ENCODE data around the gene FRY.
"Not testable (repeated sequence)": the region's sequence is repeated elsewhere in the genome, so short reads cannot be mapped to it uniquely, and the experiment has no call there.

The FRY gene

DNA sequence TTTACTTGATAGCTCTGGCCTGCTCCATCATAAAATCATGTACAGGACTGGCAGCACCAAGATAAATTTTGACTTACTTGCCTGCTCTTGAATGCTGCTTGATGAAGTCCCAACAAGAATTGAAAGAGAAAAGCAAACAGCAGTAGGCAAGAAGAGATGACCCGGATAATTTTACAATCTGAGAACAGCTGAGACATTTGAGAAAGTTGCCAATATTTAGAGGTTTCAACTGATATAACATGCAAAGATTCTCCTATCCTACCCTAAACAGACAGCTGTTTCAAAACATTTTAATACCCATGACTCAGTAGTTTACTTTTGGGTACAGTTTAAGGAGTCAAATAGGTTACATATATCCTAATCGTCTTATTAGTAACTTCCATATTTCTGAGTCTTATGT lies 5.9 kb downstream of the FRY start:
- H3K4me3 ChIP-seq (ENCODE audit: low read length), result no peak overlapping the region
- DNase-seq (ENCODE audit: low read depth, low spot score), result no peak

DNA sequence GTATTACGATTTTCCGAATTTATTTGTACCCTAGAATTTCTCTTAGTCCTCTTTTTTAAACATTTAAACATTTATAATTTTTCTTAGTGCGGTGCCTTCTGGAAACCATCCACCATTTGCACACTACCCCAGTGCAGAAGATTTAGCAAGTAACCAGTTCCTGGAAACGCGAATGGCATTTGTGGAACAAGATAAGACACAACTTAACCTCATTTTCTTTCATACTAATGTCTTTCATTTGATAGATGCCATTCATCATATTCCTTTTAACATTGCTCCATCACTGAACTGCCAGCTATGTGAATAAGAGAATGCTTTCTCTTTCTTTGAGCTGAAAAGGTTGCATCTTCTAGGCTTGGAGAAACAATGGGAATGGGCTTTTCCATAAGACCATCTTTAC lies 6.8 kb downstream of the FRY start:
- no peak overlapping the region for H3K4me3 ChIP-seq (ENCODE audit: low read length)
- no peak for DNase-seq (ENCODE audit: low read depth, low spot score)

DNA sequence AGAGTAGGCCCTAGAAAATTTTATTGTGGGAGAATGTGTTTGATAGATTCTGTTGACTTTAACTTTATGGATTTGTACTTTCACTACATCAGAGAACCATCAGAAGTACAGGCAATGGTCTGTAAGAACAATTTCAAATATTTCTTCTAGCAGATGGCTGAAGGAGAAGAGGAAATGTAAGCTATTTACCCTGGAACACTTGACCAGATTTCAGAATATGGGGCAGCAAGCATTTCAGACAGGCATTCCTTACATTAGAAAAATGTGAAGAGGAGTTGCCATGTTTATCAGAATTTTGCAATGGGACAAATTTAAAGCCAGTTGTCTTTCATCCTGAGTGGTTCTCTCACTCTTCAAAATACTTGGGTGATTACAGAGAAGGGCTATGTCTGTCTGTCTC lies 7.5 kb downstream of the FRY start:
- H3K4me3 ChIP-seq (ENCODE audit: low read length), result no peak overlapping the region
- no peak for DNase-seq (ENCODE audit: low read depth, low spot score)

DNA sequence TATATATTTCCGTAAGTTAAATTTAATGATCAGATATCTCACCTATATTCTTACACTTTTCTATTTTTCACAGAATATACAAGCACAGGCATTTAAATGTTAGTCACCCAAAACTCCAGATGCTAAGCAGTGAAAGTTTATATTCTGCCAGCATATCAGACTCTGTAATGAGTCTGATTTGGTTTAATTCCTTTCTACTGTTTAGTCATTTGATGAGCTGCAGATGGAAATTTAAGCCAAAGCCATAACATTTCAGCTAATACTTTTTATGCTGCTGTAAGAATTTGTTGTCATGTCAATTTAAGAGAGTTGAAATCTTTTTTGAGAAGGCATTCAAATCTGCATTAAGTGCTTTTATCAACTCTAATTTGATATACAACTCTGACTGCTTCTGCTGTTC lies 8.0 kb downstream of the FRY start:
- no peak overlapping the region for H3K4me3 ChIP-seq (ENCODE audit: low read length)
- DNase-seq (ENCODE audit: low read depth, low spot score), result no peak

DNA sequence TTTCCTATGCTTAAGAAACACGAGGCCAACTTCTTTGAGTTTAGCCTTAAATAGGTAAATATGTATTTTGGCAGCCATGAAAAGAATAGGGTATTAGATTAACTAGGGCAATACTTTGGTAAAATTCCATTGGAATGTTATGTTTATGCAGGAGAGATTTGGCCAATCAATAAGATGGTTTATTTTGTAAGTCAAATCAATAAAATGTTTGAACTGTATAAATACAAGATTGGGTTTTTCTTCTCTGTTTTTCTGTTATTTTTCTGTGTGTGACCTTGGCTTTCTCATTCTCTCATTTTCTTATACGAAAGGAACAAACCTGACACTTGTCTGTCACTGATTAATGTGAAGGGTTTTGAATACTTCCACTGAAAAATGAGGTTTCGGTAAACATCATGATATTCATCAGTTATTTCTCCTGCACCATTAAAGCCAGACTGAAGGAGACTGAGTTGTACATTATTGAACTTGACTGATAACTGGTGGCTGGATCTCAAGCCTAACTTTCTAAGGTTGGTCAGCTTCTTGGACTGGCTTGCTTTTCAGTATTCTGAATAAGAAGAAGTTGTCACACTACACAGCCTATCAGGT lies 8.6 kb downstream of the FRY start:
- H3K4me3 ChIP-seq (ENCODE audit: low read length), result no peak overlapping the region
- no peak for DNase-seq (ENCODE audit: low read depth, low spot score)

DNA sequence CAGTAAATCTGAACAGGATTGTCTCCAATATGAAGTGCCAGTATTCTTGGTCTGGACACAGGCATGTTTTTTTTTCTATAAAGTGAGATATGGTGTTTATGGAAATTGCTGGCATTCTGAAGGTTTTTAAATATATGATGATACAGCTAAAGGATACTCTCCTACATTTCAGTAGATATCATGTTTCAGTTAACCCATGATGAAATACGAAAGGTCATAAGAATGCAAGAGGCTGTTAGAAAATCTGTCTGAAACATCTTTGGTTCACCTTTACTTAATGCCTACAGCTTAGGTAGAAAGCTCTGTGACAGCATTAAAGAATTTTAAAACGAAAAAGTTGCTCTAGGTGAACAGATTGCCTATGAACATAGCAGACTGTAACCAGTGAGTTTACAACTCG lies 9.1 kb downstream of the FRY start:
- no peak overlapping the region for H3K4me3 ChIP-seq (ENCODE audit: low read length)
- DNase-seq (ENCODE audit: low read depth, low spot score), result no peak

DNA sequence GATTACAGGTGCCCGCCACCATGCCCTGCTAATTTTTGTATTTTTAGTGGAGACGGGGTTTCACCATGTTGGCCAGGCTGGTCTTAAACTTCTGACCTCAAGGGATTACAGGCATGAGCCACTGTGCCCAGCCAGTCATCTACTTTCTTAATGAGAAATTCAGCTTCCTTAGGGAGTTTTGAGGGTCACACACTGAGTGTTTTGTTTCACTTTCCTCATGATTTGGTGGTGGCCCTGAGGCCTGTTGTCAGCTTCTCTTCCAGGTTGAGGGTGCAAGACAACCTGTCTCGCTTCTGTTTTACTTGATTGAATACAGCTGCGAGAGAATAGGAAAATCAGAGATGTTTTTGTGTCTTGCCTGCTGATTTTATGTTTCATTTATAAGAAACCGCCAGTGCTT lies 9.9 kb downstream of the FRY start:
- no peak overlapping the region for H3K4me3 ChIP-seq (ENCODE audit: low read length)
- no peak for DNase-seq (ENCODE audit: low read depth, low spot score)

DNA sequence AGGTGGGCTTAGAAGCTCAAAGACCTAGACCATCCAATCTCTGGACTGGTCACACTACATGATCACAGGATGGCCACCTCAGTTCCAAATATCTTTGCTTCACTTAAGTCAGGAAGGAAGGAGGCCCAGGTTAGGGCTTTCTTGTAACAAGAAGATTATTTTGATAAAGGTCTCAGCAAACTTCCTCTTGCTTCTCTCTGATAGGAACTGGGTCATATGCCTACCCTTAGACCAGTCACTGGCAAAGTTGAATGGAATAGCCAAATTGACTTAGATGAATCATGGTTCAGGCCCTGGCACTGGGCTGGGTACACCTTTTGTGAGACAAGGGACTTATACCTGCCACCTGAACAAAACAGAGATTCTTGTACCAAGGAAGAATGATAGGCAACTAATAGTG lies 11.0 kb downstream of the FRY start:
- no peak for DNase-seq (ENCODE audit: low read depth, low spot score)
- no peak overlapping the region for H3K4me3 ChIP-seq (ENCODE audit: low read length)

DNA sequence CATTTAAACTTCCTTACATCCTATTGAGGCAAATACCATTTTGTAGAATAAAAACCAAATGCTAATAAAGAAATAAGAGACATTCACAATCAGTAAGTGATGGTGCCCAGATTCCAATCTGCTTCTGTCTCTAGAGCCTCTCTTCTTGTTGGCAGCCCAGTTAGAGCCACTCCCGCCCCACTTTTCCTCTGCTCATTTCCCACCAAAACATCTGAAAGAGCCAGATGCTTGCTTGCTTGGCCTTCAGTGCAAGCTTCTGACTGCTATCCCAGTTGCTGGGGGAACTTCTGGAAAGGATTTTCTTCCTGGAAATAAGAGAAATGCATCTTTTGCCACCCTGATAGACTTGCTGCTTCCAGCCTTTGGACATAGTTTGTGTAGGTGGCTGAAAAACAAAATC lies 12.9 kb downstream of the FRY start:
- no peak overlapping the region for H3K4me3 ChIP-seq (ENCODE audit: low read length)
- DNase-seq (ENCODE audit: low read depth, low spot score), result no peak

DNA sequence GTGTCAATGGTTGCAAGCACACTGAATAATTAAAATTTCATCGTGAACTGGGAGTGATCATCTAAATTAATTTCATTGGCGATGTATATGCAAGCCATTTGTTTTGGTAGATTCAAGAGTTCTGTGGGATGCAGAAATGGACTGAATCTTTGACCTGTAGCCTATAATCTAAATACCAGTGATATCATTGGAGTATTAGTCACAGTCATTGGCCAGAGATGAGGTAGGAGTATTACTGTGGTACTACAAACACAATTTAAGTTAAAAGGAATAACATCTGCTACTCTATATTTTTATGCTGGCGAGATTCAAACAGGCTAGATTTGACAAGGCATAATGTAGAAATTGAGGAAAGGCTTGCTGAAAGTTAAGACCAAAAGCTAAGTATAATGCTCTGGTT lies 14.0 kb downstream of the FRY start:
- H3K4me3 ChIP-seq (ENCODE audit: low read length), result no peak overlapping the region
- DNase-seq (ENCODE audit: low read depth, low spot score), result no peak

DNA sequence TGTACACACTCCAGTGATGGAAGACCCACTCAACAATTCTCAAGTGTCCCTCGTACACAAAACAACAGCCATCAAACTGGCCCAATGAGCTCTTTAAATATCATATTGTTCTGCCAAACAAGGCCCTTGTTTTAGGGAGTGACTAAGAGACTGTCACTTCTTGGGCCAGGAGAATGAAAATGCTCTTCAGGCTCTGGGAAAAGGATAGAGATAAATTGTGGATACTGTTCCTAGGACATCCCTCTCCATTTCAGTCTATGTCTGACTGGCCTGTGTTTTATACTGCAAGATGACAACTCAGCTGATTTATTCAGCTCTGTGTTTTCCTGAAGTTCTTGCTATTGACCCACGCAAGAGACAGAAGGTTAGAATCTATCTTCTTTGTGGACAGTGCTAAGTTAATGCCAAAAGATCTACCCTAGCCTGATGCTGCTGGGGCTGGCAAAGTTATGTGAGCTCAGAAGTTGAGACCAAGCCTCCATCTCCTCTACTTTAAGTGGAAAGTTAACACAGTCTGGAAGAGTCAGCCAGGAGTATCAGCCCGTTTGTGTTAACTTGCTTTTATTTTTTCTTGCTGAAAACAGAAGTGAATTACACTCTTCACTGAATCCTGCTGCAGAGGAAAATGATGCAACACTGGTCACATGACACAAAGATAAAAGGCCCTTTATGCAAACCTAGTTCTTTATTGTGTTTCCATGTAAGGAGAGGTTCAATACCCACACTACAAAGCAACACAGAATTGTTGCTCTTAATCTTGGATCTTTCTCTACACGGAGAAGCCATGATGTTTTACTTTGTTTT lies 14.6 kb downstream of the FRY start:
- peak; percentile 58 for DNase-seq (ENCODE audit: low read depth, low spot score)
- no peak overlapping the region for H3K4me3 ChIP-seq (ENCODE audit: low read length)

DNA sequence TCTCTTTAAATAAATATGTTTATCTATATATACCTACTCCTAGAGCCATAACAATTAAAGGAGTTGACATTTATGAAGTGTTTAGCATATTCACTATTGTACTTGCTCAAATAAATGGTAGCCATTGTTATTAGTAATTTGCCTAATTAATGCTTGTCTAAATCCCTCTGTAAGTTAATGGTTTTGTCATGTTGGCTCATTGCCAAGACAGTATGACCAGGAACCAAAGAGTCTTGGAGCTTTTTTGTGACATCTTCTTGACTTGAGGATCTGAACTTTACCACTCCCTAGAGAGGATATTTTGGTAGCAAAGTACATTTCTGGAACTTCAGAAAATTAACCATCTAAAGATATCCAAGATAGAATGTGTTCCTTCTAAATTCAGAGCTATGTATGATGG lies 15.5 kb downstream of the FRY start:
- H3K4me3 ChIP-seq (ENCODE audit: low read length), result no peak overlapping the region
- DNase-seq (ENCODE audit: low read depth, low spot score), result no peak

DNA sequence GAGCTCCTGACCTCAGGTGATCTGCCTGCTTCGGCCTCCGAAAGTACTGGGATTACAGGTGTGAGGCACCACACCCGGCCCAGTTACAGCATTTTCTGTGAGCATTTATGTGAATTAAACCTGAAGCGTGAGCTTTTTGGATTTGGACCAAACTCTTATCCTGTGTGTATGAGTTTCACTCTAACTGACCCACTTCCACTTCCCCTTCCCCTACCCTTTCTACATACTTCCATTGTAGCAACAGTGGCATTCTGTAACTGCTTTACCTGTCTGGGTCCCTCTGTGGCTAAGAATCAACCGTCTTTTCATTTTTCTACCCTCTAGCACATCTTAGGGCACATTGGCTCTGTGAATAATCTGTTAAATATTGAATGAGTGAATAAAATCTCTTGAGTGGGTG lies 16.2 kb downstream of the FRY start:
- no peak for DNase-seq (ENCODE audit: low read depth, low spot score)
- H3K4me3 ChIP-seq (ENCODE audit: low read length), result no peak overlapping the region

DNA sequence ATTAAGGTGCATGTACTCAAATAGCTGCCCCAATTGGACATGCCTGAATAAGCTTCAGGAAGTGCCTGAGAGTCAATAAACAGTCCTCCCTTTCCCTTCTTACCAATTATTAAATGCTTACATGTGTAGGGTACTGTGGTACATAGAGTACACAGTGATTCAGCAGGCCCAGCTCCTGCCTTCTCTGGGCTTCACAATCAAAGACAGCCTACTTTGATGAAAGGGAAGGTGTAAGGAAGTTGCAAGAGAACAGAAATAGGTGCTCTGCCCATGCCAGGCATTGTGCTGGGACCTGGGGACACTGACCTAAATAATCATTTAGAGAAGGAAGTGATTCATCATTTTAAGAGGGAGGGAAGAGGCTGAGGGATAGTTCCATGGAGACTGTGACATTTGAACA lies 17.2 kb downstream of the FRY start:
- no peak for DNase-seq (ENCODE audit: low read depth, low spot score)
- H3K4me3 ChIP-seq (ENCODE audit: low read length), result no peak overlapping the region

DNA sequence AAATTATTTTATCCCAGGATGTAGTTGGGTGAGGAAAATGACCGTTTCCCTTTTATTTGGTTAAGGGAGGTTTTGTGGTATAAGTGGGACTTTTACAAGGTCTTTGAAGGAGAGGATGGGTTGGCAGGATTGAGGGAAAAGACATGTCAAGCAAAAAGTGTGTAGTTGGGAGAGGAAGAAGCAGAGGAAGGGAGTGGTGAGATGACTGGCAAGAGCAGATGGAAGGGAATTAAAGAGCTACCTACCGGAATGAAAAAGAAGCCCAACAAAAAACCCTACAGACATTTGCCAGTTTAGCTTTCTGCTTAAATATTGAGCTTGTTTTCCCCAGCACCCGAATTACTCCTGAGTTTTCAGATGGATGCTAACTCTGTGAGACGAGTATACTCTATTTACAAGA lies 19.6 kb downstream of the FRY start:
- DNase-seq (ENCODE audit: low read depth, low spot score), result no peak
- no peak overlapping the region for H3K4me3 ChIP-seq (ENCODE audit: low read length)

DNA sequence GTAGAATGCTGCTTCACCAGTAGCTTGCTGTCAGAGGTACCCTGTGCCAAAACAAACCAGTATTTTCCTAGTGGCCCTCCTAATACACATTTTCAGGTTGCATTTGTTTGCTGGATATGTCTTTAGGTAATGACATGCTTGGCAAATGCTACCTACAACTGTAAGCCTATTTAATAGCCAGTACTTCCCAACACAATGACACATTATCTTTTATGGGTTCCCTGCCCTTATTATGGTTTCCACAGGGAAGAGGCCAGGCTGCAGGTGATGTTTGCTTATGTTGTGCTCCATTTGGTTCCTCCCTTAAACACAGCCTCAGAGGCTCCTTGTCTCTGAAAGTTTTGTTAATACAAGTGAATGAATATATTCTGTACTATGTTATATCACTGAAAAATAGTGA lies 24.7 kb downstream of the FRY start:
- no peak for DNase-seq (ENCODE audit: low read depth, low spot score)
- H3K4me3 ChIP-seq (ENCODE audit: low read length), result no peak overlapping the region

DNA sequence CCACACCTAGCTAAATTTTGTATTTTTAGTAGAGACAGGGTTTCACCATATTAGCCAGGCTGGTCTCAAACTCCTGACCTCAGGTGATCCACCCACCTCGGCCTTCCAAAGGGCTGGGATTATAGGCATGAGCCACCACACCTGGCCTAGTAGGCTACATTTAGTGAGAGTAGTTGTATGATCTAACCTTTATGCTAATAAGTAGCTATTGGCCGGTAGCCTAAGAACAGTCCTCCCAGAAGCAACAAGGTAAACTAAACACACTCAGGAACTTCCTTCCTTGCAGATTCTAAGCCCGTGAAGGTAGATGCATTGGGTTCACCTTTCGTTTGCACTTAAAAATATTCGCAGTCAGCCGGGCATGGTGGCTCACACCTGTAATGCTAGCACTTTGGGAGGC lies 25.8 kb downstream of the FRY start:
- DNase-seq (ENCODE audit: low read depth, low spot score); H3K4me3 ChIP-seq (ENCODE audit: low read length): not testable (repeated sequence)

DNA sequence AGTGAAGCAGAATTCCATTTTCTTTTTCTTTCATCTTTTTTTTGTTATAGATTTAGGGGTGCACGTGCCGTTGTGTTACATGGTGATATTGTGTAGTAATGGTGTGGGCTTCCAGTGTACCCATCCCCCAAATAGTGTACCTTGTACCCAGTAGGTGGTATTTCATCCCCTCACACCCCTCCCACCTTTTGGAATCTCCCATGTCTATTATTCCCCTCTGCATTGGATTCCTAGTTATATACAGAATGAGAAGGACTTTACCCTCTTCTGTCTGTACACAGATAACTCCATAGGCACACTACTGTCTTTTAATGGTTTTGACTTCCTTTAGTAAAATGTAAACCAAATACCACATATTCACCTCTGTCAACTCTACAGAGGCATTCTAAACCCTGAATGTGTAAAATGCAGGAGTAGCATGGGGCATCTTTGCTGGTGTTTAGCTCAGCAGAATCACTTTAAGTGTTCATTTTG lies 28.0 kb downstream of the FRY start:
- H3K4me3 ChIP-seq (ENCODE audit: low read length), result no peak overlapping the region
- DNase-seq (ENCODE audit: low read depth, low spot score), result no peak

DNA sequence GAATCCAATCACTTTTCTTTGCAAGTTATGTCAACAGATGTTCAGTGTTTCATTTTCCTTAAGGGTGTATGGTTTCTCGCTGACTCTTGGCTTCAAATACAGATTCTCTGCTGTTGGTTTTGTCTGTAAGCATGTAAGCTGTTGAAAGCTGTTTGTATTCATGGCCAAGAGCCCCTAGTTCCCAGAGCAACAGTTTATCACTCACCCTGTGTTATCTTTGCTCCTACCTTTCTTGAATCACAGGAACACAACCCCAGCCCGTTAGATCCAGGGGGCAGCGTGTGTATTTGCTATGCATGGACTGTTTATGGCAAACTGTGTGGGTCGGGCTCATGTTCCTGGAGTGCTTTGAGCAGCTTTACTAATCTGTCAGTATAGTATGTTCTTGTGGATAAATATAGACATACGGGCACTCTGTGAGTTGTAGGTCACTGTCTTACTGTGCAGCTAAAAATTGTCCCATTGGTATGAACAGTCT lies 28.9 kb downstream of the FRY start:
- H3K4me3 ChIP-seq (ENCODE audit: low read length), result no peak overlapping the region
- no peak for DNase-seq (ENCODE audit: low read depth, low spot score)

DNA sequence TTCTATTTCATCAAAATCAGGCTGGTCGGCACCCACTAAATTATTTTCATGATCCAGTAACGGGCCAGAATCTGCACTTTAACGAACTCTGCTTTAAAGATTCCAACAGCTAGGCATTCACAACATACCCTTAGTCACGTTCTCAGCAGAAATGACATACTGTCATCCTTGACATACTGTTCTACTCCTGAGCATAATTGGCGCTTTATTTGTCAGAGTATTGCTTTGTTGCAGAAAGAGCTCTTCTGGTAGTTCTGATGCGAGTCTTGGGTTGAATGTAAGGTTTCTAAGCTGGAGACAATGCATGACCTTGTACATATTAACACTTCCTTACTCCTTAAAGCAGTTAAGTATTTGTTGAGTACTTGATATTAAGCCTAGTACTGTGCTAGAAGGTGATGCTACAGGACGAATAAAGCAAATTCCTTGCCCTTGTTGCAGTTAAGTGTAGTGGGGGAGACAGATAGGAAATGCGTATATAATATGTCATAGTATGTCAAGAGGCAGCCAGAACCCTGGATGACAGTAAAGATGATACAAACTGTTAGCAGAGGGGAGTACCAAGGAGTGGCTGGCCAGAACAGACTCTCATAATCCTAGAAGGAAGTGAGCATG lies 32.2 kb downstream of the FRY start:
- no peak for DNase-seq (ENCODE audit: low read depth, low spot score)
- no peak overlapping the region for H3K4me3 ChIP-seq (ENCODE audit: low read length)

All from Jurkat, Clone E6-1 (cell line).